Prostate gland (tissue), 2 donors: ENCODE results near the gene NIP7.

Source experiments
- CTCF ChIP-seq, 4 experiments: fragments of 200-600 bp in 2 of 4; fragments of 450-650 bp in 2 of 4; sonication (generic) in 2 of 4; IDR thresholded peaks; 1 replicate in 3 of 4; 2 replicates in 1 of 4; pipeline ENCODE4 v1.5.1; 2016 to 2019; ENCODE audit warnings: antibody characterized with exemption in 4 of 4, mild to moderate bottlenecking in 2 of 4, moderate library complexity in 2 of 4
- POLR2A ChIP-seq: fragments of 450-650 bp; IDR thresholded peaks from one replicate; pipeline ENCODE4 v1.6.1; 2016; ENCODE audit warnings: antibody characterized with exemption, mild to moderate bottlenecking

- no peak for TF ChIP-seq CTCF (IDR thresholded peaks at IDR 0.05)
- TF ChIP-seq POLR2A: no peak
Measured at GRCh38 chr16:69302301-69302700, 37.3 kb upstream of the NIP7 start.
